ENCODE measurements around the gene FLT4.

The FLT4 gene

GRCh38 chr5:180586870-180587269 is 62.5 kb downstream of the FLT4 start:
- DNase-seq: no peak

GRCh38 chr5:180586204-180586603 is 63.2 kb downstream of the FLT4 start:
- no peak for DNase-seq

- no peak for DNase-seq
Observed at GRCh38 chr5:180583738-180584137, 65.7 kb downstream of the FLT4 start.

GRCh38 chr5:180580681-180581080 is 68.7 kb downstream of the FLT4 start:
- DNase-seq: no peak

- no peak for DNase-seq
Observed at GRCh38 chr5:180575571-180575970, 73.8 kb downstream of the FLT4 start.

- DNase-seq: no peak
Observed at GRCh38 chr5:180568914-180569313, 80.5 kb downstream of the FLT4 start.

GRCh38 chr5:180563994-180564393 is 85.4 kb downstream of the FLT4 start:
- DNase-seq: no peak

- no peak for DNase-seq
Observed at GRCh38 chr5:180558232-180558631, 91.2 kb downstream of the FLT4 start.

- no peak for DNase-seq
Observed at GRCh38 chr5:180557217-180557809, 92.1 kb downstream of the FLT4 start.

- no peak for DNase-seq
Observed at GRCh38 chr5:180555168-180555921, 94.1 kb downstream of the FLT4 start.

GRCh38 chr5:180553530-180553929 is 95.9 kb downstream of the FLT4 start:
- no peak for DNase-seq
